T-helper 2 cell treated with Interferon-gamma antibody and Interleukin-4, amounts not matched to agents 100 ng/mL and 5 ng/mL, for 36 hours (primary cell): ENCODE results near the gene CSF3. TPM values are rescaled to one million over a fixed set of nuclear protein-coding genes. Genes with fewer than 3 reads are reported as not detected.
"Not testable (repeated sequence)": the region's sequence is repeated elsewhere in the genome, so short reads cannot be mapped to it uniquely, and the experiment has no call there.

ENCODE experiments used
- intact Hi-C: fragments of 100-400 bp; cut with micrococcal nuclease; formaldehyde crosslinking; loops from one replicate; pipeline ENCODE4 v1.15.1; 2023
- total RNA-seq: library from RNA; stranded (reverse); gene quantifications from 2 replicates; pipeline ENCODE4 v1.2.3, GENCODE V29; 2022

CSF3 gene
- total RNA-seq, 1 donor from 2014 or later: not detected

GRCh38 chr17:39996800-39997199 is 18.4 kb upstream of the CSF3 start:
- intact Hi-C loops: no loop called here

GRCh38 chr17:39997543-39997942 is 17.7 kb upstream of the CSF3 start:
- intact Hi-C loops: no loop called here

- intact Hi-C loops: no loop called here
These were observed 16.2 kb upstream of the CSF3 start for GRCh38 chr17:39999067-39999466.

- intact Hi-C loops: no loop called here
These were observed 15.1 kb upstream of the CSF3 start for GRCh38 chr17:40000161-40000560.

GRCh38 chr17:40001335-40001734 is 13.9 kb upstream of the CSF3 start:
- intact Hi-C loops: not testable (repeated sequence)

- intact Hi-C loops: no loop called here
These were observed 11.2 kb upstream of the CSF3 start for GRCh38 chr17:40004072-40004471.

- intact Hi-C loops: no loop called here
These were observed 10.5 kb upstream of the CSF3 start for GRCh38 chr17:40004712-40005111.

- intact Hi-C loops: no loop called here
These were observed 9.7 kb upstream of the CSF3 start for GRCh38 chr17:40005520-40005919.

- intact Hi-C loops: not testable (repeated sequence)
These were observed 4.2 kb upstream of the CSF3 start for GRCh38 chr17:40010946-40011500.

GRCh38 chr17:40012017-40012647 is 3.1 kb upstream of the CSF3 start:
- intact Hi-C loops: loop anchor here (2.0 kb wide), 3 partner anchors 101 to 279 kb away; no protein-coding TSS in a partner anchor

GRCh38 chr17:40014375-40014980 is 762 bp upstream of the CSF3 start:
- intact Hi-C loops: no loop called here

GRCh38 chr17:40015998-40016985 is 1.1 kb downstream of the CSF3 start:
- intact Hi-C loops: no loop called here

GRCh38 chr17:40017422-40018080 is 2.3 kb downstream of the CSF3 start:
- intact Hi-C loops: no loop called here

GRCh38 chr17:40018211-40019121 is 3.2 kb downstream of the CSF3 start:
- intact Hi-C loops: no loop called here

GRCh38 chr17:40019140-40019991 is 4.1 kb downstream of the CSF3 start:
- intact Hi-C loops: no loop called here

- intact Hi-C loops: no loop called here
These were observed 4.9 kb downstream of the CSF3 start for GRCh38 chr17:40020146-40020545.

GRCh38 chr17:40021451-40021971 is 6.3 kb downstream of the CSF3 start:
- intact Hi-C loops: no loop called here

GRCh38 chr17:40022497-40022896 is 7.3 kb downstream of the CSF3 start:
- intact Hi-C loops: no loop called here

- intact Hi-C loops: no loop called here
These were observed 7.8 kb downstream of the CSF3 start for GRCh38 chr17:40022961-40023541.
